ENCODE data around the gene PKP1.

- no peak for TF ChIP-seq POLR2AphosphoS5 (IDR thresholded peaks at IDR 0.05; ENCODE audit: insufficient read depth, low read depth, low read length)
- no peak for TF ChIP-seq EZH2 (IDR thresholded peaks at IDR 0.05; ENCODE audit: borderline replicate concordance, low read depth, low read length, severe bottlenecking)
- TF ChIP-seq, protein P1, sequence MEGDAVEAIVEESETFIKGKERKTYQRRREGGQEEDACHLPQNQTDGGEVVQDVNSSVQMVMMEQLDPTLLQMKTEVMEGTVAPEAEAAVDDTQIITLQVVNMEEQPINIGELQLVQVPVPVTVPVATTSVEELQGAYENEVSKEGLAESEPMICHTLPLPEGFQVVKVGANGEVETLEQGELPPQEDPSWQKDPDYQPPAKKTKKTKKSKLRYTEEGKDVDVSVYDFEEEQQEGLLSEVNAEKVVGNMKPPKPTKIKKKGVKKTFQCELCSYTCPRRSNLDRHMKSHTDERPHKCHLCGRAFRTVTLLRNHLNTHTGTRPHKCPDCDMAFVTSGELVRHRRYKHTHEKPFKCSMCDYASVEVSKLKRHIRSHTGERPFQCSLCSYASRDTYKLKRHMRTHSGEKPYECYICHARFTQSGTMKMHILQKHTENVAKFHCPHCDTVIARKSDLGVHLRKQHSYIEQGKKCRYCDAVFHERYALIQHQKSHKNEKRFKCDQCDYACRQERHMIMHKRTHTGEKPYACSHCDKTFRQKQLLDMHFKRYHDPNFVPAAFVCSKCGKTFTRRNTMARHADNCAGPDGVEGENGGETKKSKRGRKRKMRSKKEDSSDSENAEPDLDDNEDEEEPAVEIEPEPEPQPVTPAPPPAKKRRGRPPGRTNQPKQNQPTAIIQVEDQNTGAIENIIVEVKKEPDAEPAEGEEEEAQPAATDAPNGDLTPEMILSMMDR (IDR thresholded peaks at IDR 0.05; ENCODE audit: extremely low read depth in 1 of 2, insufficient read depth in 1 of 2, low read depth in 1 of 2, low read length in 2 of 2): no peak
- TF ChIP-seq POLR2A (IDR thresholded peaks at IDR 0.05; ENCODE audit: low read depth, low read length): no peak
- TF ChIP-seq MAX (IDR thresholded peaks at IDR 0.05; ENCODE audit: insufficient read depth, insufficient read length): no peak
- no peak for TF ChIP-seq JUN (IDR thresholded peaks at IDR 0.05; ENCODE audit: borderline replicate concordance, insufficient read depth, insufficient read length, low read depth)
- TF ChIP-seq FOS (IDR thresholded peaks at IDR 0.05; ENCODE audit: borderline replicate concordance, insufficient read depth, low read length): no peak
- TF ChIP-seq MYC (IDR thresholded peaks at IDR 0.05; ENCODE audit: low read depth, low read length): no peak
Measured at GRCh38 chr1:201341377-201341776, 58.1 kb downstream of the PKP1 start.
